Brain microvascular endothelial cell (primary cell): Measurements from ENCODE around the gene HAGH.
A peak's percentile ranks its signal among the peaks of the same experiment; 100 is the strongest.

ENCODE experiments used
- DNase-seq: peaks from one replicate; pipeline ENCODE4 v3.0.0-alpha.2; 2020
- H3K27ac ChIP-seq: fragments of 250-450 bp; sonication (Bioruptor Pico); 2 replicates; pipeline ENCODE4 v1.5.1; 2020; ENCODE audit warnings: mild to moderate bottlenecking, moderate library complexity
- H3K27me3 ChIP-seq: fragments of 250-450 bp; sonication (Bioruptor Pico); replicated peaks from 2 replicates; pipeline ENCODE4 v1.5.1; 2020; ENCODE audit warnings: mild to moderate bottlenecking
- H3K36me3 ChIP-seq: fragments of 250-450 bp; sonication (Bioruptor Pico); replicated peaks from 2 replicates; pipeline ENCODE4 v1.5.1; 2020; ENCODE audit warnings: mild to moderate bottlenecking
- H3K4me3 ChIP-seq: 2 replicates; pipeline ENCODE4 v1.5.1; 2011; ENCODE audit warnings: low read depth, mild to moderate bottlenecking, control low read depth, low read length, moderate library complexity
- CTCF ChIP-seq: IDR thresholded peaks from 2 replicates; pipeline ENCODE4 v1.5.1; 2011; ENCODE audit warnings: low read depth, mild to moderate bottlenecking, moderate library complexity, low read length, control low read depth, inconsistent platforms; ENCODE audit errors: missing control alignments
- in situ Hi-C: cut with HindIII; loops from 2 replicates; pipeline ENCODE4 v1.10.0; 2017; ENCODE audit warnings: low sequenced_read_pairs, low pct_ligation_motif_present

Gene HAGH

GRCh38 chr16:1818204-1818872 lies 8.3 kb downstream of the HAGH start:
- in situ Hi-C loops, result no loop called here
- no peak overlapping the region for H3K27ac ChIP-seq
- no peaks in the 10 kb centered on the region for H3K27me3 ChIP-seq
- TF ChIP-seq CTCF, result no peak
- no peak overlapping the region for H3K4me3 ChIP-seq
- no peak for DNase-seq
- H3K36me3 ChIP-seq, result peaks cover 8% of the 10 kb centered on the region

- in situ Hi-C loops, result no loop called here
- no peak for DNase-seq
- Histone ChIP-seq H3K27ac (no peak overlapping the region), H3K27me3 (no peaks in the 10 kb centered on the region), H3K4me3 (no peak overlapping the region), H3K36me3 (peaks cover 8% of the 10 kb centered on the region)
- no peak for TF ChIP-seq CTCF
Observed at GRCh38 chr16:1817716-1818115, 8.9 kb downstream of the HAGH start.

DNA sequence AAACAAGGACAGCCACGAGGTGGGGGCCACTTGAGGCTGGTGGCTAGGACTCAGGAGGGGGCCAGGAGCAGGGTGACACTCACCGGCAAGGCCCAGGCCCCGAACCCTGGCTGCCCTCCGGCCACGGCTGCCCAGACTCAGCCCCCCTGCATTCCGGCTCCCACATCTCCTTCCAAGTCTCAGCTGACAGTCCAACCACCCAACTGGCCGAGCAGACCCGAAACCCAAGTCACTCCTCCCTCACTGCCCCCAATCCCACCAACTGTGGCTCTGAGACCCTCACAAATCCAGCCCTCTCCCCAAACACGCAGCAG lies 9.4 kb downstream of the HAGH start:
- no peak for DNase-seq
- no peak for TF ChIP-seq CTCF
- in situ Hi-C loops, result no loop called here
- peaks cover 8% of the 10 kb centered on the region for H3K36me3 ChIP-seq
- H3K27me3 ChIP-seq, result no peaks in the 10 kb centered on the region
- no peak overlapping the region for H3K27ac ChIP-seq
- H3K4me3 ChIP-seq, result no peak overlapping the region

DNA sequence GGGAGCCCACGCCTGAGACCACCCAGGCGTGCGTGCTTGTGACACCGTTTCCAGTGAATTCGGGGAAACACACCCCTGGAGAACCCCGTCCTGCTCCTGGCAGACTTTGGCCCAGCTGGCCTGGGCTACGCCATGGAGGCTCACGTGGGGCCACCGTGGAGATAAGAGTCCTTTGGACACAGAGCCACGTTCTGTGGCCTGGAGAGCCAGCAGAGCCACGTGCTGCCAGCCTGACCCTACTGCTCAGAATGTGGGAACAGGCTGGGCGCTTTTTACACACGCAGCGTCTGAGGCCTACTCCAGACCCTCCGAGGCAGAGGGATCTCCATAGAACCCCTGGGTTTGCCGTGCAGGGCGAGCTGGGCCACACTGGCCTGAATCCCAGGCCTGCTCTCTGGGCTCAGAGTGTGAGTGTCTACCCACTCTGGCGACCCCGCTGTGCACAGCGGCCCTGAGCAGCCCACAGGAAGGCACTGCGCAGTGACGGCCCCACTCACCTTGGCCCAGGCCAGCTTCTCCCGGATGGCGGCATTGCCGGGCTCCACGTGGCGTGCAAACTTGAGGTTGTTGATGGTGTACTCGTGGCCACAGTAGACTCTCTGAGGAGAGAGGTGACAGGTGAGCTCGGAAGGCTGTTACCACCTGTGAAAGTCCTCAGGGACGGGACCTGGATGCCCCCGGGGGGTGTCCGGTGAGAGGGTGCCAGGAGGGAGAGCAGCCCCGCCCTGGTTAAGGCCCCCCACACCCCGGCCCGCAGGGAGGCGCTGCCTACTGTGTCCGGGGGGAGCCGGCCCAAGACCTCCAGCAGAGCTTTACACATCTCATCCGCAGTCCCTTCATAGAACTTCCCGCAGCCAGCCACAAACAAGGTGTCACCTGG lies 10.0 kb downstream of the HAGH start:
- peaks cover 8% of the 10 kb centered on the region for H3K36me3 ChIP-seq
- no peak for DNase-seq
- in situ Hi-C loops, result no loop called here
- no peaks in the 10 kb centered on the region for H3K27me3 ChIP-seq
- H3K4me3 ChIP-seq, result no peak overlapping the region
- H3K27ac ChIP-seq, result no peak overlapping the region
- TF ChIP-seq CTCF, result no peak

- Histone ChIP-seq H3K4me3 (no peak overlapping the region), H3K36me3 (peaks cover 8% of the 10 kb centered on the region), H3K27ac (no peak overlapping the region), H3K27me3 (no peaks in the 10 kb centered on the region)
- in situ Hi-C loops, result no loop called here
- no peak for DNase-seq
- no peak for TF ChIP-seq CTCF
Observed at GRCh38 chr16:1815461-1815860, 11.2 kb downstream of the HAGH start.

- no peak overlapping the region for H3K27ac ChIP-seq
- in situ Hi-C loops, result no loop called here
- no peak overlapping the region for H3K4me3 ChIP-seq
- peak; percentile 24 for DNase-seq
- peaks cover 17% of the 10 kb centered on the region for H3K36me3 ChIP-seq
- H3K27me3 ChIP-seq, result no peaks in the 10 kb centered on the region
- TF ChIP-seq CTCF, result peak; percentile 76
Observed at GRCh38 chr16:1812732-1813163, 13.9 kb downstream of the HAGH start.
